H1 (cell line): ENCODE measurements around the gene SPATA21. TPM values are rescaled to one million over a fixed set of nuclear protein-coding genes. Genes with fewer than 3 reads are reported as not detected.

Source experiments
- CEBPB ChIP-seq: IDR thresholded peaks from 2 replicates; pipeline ENCODE4 v1.6.1; 2012; ENCODE audit warnings: low read depth, low read length
- CTBP2 ChIP-seq: IDR thresholded peaks from 2 replicates; pipeline ENCODE4 v1.7.0; 2011; ENCODE audit warnings: borderline replicate concordance, mild to moderate bottlenecking, moderate library complexity, mixed read lengths, low read length; ENCODE audit not compliant: insufficient read depth, insufficient read length
- MAFK ChIP-seq: IDR thresholded peaks from 2 replicates; pipeline ENCODE4 v1.6.1; 2012; ENCODE audit warnings: low read depth, mild to moderate bottlenecking, improper control_type of control experiment, low read length
- POU5F1 ChIP-seq: IDR thresholded peaks from 2 replicates; pipeline ENCODE4 v1.6.1; 2011; ENCODE audit warnings: low read depth, mild to moderate bottlenecking, low read length, moderate library complexity
- SP2 ChIP-seq: IDR thresholded peaks from 2 replicates; pipeline ENCODE4 v1.6.1; 2012; ENCODE audit warnings: mild to moderate bottlenecking, low read length, inconsistent platforms
- polyA plus RNA-seq, 7 experiments: library from polyadenylated mRNA; depleted of rRNA in 3 of 7; stranded (reverse) in 5 of 7; unstranded in 2 of 7; fragments of >200 nt in 5 of 7; fragments of 200-250 nt in 2 of 7; gene quantifications; 1 replicate in 5 of 7; 2 replicates in 1 of 7; 4 replicates in 1 of 7; pipeline versions ENCODE4 v1.2.1 to v1.2.3, GENCODE V29; 2011 to 2013; ENCODE audit warnings: missing spikeins in 2 of 7, mixed read lengths in 2 of 7
- total RNA-seq: library from RNA; stranded (reverse); fragmentation: NEBNext Ultra II Directional; extraction: Animal tissue kit (Norgen Biotek cat#: 25700); gene quantifications from 2 replicates; pipeline ENCODE4 v1.2.1, GENCODE V29; 2021
- TF ChIP-seq, protein P1 (sequence below): fragments of 300-600 bp; sonication (generic); IDR thresholded peaks from 2 replicates; pipeline ENCODE4 v1.7.1; 2012; ENCODE audit warnings: low read length, moderate library complexity, mild to moderate bottlenecking, inconsistent platforms; ENCODE audit not compliant: insufficient replicate concordance
- TF ChIP-seq, protein P2 (sequence below): IDR thresholded peaks from 2 replicates; pipeline ENCODE4 v1.6.1; 2012; ENCODE audit warnings: inconsistent platforms

Gene SPATA21
- total and polyA plus RNA-seq, 2 of the 8 experiments (the other 6 are each of a cell fraction or from before 2014, with no cell fraction given) = not detected

DNA sequence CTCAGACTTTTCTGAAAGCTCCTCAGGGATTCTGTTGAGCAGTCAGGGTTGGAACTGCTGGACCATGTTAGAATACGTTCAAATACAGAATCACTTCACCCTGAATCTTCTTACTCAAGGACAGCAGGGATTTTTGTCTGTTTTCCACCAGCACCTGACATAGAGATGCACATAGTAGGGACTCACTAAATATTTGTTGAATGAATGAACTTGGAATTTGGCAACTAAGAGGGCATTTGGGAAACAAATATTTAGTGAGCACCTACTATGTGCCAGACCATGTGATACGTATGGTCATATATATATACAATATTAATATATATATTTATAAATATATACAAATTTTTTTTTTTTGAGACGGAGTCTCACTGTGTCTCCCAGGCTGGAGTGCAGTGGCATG lies 80.4 kb downstream of the SPATA21 start (continued):
- TF ChIP-seq, protein P1, sequence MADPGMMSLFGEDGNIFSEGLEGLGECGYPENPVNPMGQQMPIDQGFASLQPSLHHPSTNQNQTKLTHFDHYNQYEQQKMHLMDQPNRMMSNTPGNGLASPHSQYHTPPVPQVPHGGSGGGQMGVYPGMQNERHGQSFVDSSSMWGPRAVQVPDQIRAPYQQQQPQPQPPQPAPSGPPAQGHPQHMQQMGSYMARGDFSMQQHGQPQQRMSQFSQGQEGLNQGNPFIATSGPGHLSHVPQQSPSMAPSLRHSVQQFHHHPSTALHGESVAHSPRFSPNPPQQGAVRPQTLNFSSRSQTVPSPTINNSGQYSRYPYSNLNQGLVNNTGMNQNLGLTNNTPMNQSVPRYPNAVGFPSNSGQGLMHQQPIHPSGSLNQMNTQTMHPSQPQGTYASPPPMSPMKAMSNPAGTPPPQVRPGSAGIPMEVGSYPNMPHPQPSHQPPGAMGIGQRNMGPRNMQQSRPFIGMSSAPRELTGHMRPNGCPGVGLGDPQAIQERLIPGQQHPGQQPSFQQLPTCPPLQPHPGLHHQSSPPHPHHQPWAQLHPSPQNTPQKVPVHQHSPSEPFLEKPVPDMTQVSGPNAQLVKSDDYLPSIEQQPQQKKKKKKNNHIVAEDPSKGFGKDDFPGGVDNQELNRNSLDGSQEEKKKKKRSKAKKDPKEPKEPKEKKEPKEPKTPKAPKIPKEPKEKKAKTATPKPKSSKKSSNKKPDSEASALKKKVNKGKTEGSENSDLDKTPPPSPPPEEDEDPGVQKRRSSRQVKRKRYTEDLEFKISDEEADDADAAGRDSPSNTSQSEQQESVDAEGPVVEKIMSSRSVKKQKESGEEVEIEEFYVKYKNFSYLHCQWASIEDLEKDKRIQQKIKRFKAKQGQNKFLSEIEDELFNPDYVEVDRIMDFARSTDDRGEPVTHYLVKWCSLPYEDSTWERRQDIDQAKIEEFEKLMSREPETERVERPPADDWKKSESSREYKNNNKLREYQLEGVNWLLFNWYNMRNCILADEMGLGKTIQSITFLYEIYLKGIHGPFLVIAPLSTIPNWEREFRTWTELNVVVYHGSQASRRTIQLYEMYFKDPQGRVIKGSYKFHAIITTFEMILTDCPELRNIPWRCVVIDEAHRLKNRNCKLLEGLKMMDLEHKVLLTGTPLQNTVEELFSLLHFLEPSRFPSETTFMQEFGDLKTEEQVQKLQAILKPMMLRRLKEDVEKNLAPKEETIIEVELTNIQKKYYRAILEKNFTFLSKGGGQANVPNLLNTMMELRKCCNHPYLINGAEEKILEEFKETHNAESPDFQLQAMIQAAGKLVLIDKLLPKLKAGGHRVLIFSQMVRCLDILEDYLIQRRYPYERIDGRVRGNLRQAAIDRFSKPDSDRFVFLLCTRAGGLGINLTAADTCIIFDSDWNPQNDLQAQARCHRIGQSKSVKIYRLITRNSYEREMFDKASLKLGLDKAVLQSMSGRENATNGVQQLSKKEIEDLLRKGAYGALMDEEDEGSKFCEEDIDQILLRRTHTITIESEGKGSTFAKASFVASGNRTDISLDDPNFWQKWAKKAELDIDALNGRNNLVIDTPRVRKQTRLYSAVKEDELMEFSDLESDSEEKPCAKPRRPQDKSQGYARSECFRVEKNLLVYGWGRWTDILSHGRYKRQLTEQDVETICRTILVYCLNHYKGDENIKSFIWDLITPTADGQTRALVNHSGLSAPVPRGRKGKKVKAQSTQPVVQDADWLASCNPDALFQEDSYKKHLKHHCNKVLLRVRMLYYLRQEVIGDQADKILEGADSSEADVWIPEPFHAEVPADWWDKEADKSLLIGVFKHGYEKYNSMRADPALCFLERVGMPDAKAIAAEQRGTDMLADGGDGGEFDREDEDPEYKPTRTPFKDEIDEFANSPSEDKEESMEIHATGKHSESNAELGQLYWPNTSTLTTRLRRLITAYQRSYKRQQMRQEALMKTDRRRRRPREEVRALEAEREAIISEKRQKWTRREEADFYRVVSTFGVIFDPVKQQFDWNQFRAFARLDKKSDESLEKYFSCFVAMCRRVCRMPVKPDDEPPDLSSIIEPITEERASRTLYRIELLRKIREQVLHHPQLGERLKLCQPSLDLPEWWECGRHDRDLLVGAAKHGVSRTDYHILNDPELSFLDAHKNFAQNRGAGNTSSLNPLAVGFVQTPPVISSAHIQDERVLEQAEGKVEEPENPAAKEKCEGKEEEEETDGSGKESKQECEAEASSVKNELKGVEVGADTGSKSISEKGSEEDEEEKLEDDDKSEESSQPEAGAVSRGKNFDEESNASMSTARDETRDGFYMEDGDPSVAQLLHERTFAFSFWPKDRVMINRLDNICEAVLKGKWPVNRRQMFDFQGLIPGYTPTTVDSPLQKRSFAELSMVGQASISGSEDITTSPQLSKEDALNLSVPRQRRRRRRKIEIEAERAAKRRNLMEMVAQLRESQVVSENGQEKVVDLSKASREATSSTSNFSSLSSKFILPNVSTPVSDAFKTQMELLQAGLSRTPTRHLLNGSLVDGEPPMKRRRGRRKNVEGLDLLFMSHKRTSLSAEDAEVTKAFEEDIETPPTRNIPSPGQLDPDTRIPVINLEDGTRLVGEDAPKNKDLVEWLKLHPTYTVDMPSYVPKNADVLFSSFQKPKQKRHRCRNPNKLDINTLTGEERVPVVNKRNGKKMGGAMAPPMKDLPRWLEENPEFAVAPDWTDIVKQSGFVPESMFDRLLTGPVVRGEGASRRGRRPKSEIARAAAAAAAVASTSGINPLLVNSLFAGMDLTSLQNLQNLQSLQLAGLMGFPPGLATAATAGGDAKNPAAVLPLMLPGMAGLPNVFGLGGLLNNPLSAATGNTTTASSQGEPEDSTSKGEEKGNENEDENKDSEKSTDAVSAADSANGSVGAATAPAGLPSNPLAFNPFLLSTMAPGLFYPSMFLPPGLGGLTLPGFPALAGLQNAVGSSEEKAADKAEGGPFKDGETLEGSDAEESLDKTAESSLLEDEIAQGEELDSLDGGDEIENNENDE = no peak
- TF ChIP-seq SP2 = no peak
- no peak for TF ChIP-seq CTBP2
- TF ChIP-seq CEBPB = no peak
- TF ChIP-seq MAFK = no peak
- TF ChIP-seq POU5F1 = no peak
- TF ChIP-seq, protein P2, sequence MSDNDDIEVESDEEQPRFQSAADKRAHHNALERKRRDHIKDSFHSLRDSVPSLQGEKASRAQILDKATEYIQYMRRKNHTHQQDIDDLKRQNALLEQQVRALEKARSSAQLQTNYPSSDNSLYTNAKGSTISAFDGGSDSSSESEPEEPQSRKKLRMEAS = no peak
